Smooth muscle cell (in vitro differentiated cells): Measurements from ENCODE around the gene MEPE. TPM values are rescaled to one million over a fixed set of nuclear protein-coding genes. Genes with fewer than 3 reads are reported as not detected.

Experiments
- DNase-seq: peaks from one replicate; lab custom pipeline; 2025; ENCODE audit not compliant: unreplicated experiment; lab: John Stamatoyannopoulos, UW
- H2AFZ ChIP-seq: fragments of 200-600 bp; sonication (generic); 2 replicates; pipeline ENCODE4 v1.6.0; 2016; ENCODE audit warnings: antibody characterized with exemption, low read depth, mild to moderate bottlenecking
- H3F3A ChIP-seq: fragments of 200-600 bp; sonication (generic); 2 replicates; pipeline ENCODE4 v1.6.0; 2017; ENCODE audit warnings: antibody characterized with exemption, low read depth
- H3K27ac ChIP-seq: fragments of 200-600 bp; sonication (generic); 2 replicates; pipeline ENCODE4 v1.5.1; 2016; ENCODE audit warnings: low read depth, mild to moderate bottlenecking
- H3K27me3 ChIP-seq: fragments of 200-600 bp; sonication (generic); 2 replicates; pipeline ENCODE4 v1.6.1; 2016; ENCODE audit warnings: low read depth, mild to moderate bottlenecking
- H3K36me3 ChIP-seq: fragments of 200-600 bp; sonication (generic); 2 replicates; pipeline ENCODE4 v1.5.1; 2016; ENCODE audit warnings: low read depth
- H3K4me1 ChIP-seq: fragments of 200-600 bp; sonication (generic); 2 replicates; pipeline ENCODE4 v1.5.1; 2016; ENCODE audit warnings: low read depth
- H3K4me2 ChIP-seq: fragments of 200-600 bp; sonication (generic); 2 replicates; pipeline ENCODE4 v1.6.0; 2016; ENCODE audit warnings: mild to moderate bottlenecking
- H3K4me3 ChIP-seq: fragments of 200-600 bp; sonication (generic); 2 replicates; pipeline ENCODE4 v1.5.1; 2016; ENCODE audit warnings: mild to moderate bottlenecking
- H3K79me2 ChIP-seq: fragments of 200-600 bp; sonication (generic); 2 replicates; pipeline ENCODE4 v1.6.0; 2016; ENCODE audit warnings: low read depth, mild to moderate bottlenecking
- H3K9ac ChIP-seq: fragments of 200-600 bp; sonication (generic); 2 replicates; pipeline ENCODE4 v1.6.0; 2016; ENCODE audit warnings: low read depth
- H3K9me3 ChIP-seq: fragments of 200-600 bp; sonication (generic); replicated peaks from 2 replicates; pipeline ENCODE4 v1.5.1; 2016; ENCODE audit warnings: low read depth
- H4K20me1 ChIP-seq: fragments of 200-600 bp; sonication (generic); 2 replicates; pipeline ENCODE4 v1.6.0; 2016; ENCODE audit warnings: low read depth
- WGBS: methylation state at CpG from one replicate; pipeline ENCODE4 v1.1.7; 2016; ENCODE audit warnings: low lambda C conversion rate; 5-methylcytosine and 5-hydroxymethylcytosine counted together
- polyA plus RNA-seq: library from polyadenylated mRNA; unstranded; fragments of >200 nt; fragmentation: Nextera tagmentation; extraction: Ambion mirVana; gene quantifications from 2 replicates; pipeline ENCODE4 v1.2.1, GENCODE V29; 2016
- total RNA-seq: library from RNA; depleted of rRNA; stranded (reverse); fragments of >200 nt; gene quantifications from 2 replicates; pipeline ENCODE4 v1.2.3, GENCODE V29; 2014
- TF ChIP-seq, protein P1 (sequence below): fragments of 200-600 bp; sonication (generic); IDR thresholded peaks from 2 replicates; pipeline ENCODE4 v1.5.1; 2017; ENCODE audit warnings: borderline replicate concordance, mild to moderate bottlenecking, antibody characterized with exemption; ENCODE audit not compliant: insufficient read depth, poor library complexity, severe bottlenecking

The MEPE gene
- total and polyA plus RNA-seq, 2 experiments from 2014 or later: not detected

DNA sequence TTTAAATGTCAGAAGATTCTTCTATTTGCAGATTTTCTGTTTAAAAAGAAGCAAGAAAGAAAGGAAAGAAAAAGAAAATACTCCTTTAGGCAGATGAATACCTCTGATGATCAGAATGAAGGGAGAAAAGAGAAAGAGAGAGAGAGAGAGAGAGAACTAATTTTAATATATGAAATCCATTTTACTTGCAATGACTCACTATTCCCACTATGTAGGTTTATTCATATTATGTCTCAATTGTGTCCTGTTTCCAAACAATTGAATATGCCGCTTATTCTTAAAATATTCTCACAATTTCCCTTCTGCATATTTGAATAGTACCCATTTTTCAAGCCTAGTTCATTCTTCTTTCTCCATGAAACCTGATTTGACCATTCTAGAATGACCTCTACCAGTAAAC lies 11.7 kb downstream of the MEPE start:
- no peaks in the 10 kb centered on the region for H3F3A ChIP-seq
- peak overlapping the region; percentile 54 for H2AFZ ChIP-seq
- H3K27ac ChIP-seq: peak overlapping the region; percentile 90
- no peaks in the 10 kb centered on the region for H3K27me3 ChIP-seq
- TF ChIP-seq, protein P1, sequence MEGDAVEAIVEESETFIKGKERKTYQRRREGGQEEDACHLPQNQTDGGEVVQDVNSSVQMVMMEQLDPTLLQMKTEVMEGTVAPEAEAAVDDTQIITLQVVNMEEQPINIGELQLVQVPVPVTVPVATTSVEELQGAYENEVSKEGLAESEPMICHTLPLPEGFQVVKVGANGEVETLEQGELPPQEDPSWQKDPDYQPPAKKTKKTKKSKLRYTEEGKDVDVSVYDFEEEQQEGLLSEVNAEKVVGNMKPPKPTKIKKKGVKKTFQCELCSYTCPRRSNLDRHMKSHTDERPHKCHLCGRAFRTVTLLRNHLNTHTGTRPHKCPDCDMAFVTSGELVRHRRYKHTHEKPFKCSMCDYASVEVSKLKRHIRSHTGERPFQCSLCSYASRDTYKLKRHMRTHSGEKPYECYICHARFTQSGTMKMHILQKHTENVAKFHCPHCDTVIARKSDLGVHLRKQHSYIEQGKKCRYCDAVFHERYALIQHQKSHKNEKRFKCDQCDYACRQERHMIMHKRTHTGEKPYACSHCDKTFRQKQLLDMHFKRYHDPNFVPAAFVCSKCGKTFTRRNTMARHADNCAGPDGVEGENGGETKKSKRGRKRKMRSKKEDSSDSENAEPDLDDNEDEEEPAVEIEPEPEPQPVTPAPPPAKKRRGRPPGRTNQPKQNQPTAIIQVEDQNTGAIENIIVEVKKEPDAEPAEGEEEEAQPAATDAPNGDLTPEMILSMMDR: no peak
- H3K79me2 ChIP-seq: no peaks in the 10 kb centered on the region
- no peaks in the 10 kb centered on the region for H4K20me1 ChIP-seq
- WGBS: 87% methylated on average over 1 of the region's 1 CpG
- no peak for DNase-seq
- no peaks in the 10 kb centered on the region for H3K36me3 ChIP-seq
- H3K4me3 ChIP-seq: peak overlapping the region; percentile 15
- H3K4me2 ChIP-seq: peak overlapping the region; percentile 75
- H3K9ac ChIP-seq: peak overlapping the region; percentile 21
- H3K4me1 ChIP-seq: no peaks in the 10 kb centered on the region
- no peaks in the 10 kb centered on the region for H3K9me3 ChIP-seq

DNA sequence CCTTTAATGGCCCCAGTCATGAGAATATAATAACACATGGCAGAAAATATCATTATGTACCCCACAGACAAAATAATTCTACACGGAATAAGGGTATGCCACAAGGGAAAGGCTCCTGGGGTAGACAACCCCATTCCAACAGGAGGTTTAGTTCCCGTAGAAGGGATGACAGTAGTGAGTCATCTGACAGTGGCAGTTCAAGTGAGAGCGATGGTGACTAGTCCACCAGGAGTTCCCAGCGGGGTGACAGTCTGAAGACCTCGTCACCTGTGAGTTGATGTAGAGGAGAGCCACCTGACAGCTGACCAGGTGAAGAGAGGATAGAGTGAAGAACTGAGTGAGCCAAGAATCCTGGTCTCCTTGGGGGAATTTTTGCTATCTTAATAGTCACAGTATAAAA lies 13.5 kb downstream of the MEPE start:
- H4K20me1 ChIP-seq: no peaks in the 10 kb centered on the region
- no peak overlapping the region for H3K27ac ChIP-seq
- TF ChIP-seq, protein P1: no peak
- H3K4me1 ChIP-seq: no peaks in the 10 kb centered on the region
- no peaks in the 10 kb centered on the region for H3K79me2 ChIP-seq
- H3K27me3 ChIP-seq: no peaks in the 10 kb centered on the region
- no peak for DNase-seq
- H3K4me2 ChIP-seq: no peak overlapping the region
- 85% methylated on average over 5 of the region's 5 CpGs for WGBS
- no peak overlapping the region for H2AFZ ChIP-seq
- no peaks in the 10 kb centered on the region for H3K9me3 ChIP-seq
- H3K9ac ChIP-seq: no peak overlapping the region
- no peaks in the 10 kb centered on the region for H3F3A ChIP-seq
- no peak overlapping the region for H3K4me3 ChIP-seq
- no peaks in the 10 kb centered on the region for H3K36me3 ChIP-seq

DNA sequence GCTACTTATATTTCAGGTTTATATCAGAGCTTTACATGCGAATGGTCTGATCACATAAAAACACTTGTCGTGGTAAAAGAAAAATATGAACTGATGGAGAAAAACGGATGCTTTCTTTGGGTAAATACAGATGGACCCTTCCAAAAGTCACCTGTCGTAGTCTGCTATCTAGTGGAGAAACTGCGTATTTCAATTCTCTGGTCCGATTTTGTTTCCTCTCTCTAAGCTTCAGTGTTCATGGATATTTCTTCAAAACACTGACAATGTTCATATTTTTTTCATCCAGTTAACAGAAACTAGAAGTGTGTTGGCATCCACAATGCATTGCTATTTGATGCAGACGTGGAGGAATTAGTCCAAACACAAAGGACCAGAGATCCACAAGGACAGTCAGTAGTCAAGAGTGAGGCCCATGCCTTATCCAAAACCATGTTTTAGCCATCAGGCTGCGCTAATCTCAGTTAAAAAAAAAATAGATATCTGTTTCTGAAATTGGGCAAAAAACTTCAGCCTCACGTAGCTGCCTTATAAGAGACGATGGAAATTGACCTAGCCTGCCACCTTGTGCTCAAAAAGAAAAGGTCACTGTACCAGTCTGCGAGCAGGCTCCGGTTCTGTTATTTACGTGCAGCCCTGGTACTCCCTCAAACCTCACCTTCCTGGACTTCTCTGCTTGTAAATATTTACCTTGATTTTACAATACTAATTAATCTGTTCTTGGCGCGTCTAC lies 16.0 kb downstream of the MEPE start:
- Histone ChIP-seq H3F3A (no peaks in the 10 kb centered on the region), H3K4me3 (peak overlapping the region; percentile 12), H3K4me1 (no peaks in the 10 kb centered on the region), H3K36me3 (no peaks in the 10 kb centered on the region), H3K9ac (no peak overlapping the region), H3K27ac (no peak overlapping the region), H2AFZ (peak overlapping the region; percentile 64), H4K20me1 (no peaks in the 10 kb centered on the region), H3K79me2 (no peaks in the 10 kb centered on the region), H3K9me3 (no peaks in the 10 kb centered on the region), H3K4me2 (peak overlapping the region; percentile 64), H3K27me3 (no peaks in the 10 kb centered on the region)
- DNase-seq: no peak
- WGBS: 24% methylated on average over 15 of the region's 15 CpGs
- TF ChIP-seq, protein P1: peak; percentile 56

DNA sequence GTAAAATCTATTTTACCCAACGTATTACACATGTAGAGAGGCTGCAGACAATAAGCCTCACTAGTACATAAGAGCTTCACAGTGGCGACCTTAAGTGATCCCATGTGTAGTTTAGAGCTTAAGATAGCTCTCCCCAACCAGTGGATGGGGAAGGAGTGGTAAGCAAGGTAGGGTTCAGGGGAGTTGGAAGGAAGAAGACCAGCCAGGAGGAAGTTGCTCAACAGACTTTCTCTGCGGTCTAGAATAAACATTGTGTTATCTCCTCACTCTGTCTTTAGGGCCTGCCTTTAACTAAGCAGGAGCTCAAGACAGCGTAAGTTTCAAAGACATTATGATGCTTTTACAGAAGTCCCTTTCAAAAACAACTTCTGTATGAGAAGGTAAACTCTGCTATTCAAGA lies 16.8 kb downstream of the MEPE start:
- TF ChIP-seq, protein P1: no peak
- no peak overlapping the region for H3K27ac ChIP-seq
- no peak for DNase-seq
- peak overlapping the region; percentile 64 for H2AFZ ChIP-seq
- 26% methylated on average over 4 of the region's 4 CpGs for WGBS
- H3F3A ChIP-seq: no peaks in the 10 kb centered on the region
- H3K4me3 ChIP-seq: no peak overlapping the region
- H3K4me2 ChIP-seq: peak overlapping the region; percentile 64
- H3K27me3 ChIP-seq: no peaks in the 10 kb centered on the region
- no peaks in the 10 kb centered on the region for H4K20me1 ChIP-seq
- no peaks in the 10 kb centered on the region for H3K79me2 ChIP-seq
- no peak overlapping the region for H3K9ac ChIP-seq
- H3K9me3 ChIP-seq: no peaks in the 10 kb centered on the region
- H3K36me3 ChIP-seq: no peaks in the 10 kb centered on the region
- H3K4me1 ChIP-seq: no peaks in the 10 kb centered on the region
